Ramos (cell line): Measurements from ENCODE around the gene EEF1AKMT2.
"Not testable (repeated sequence)": the region's sequence is repeated elsewhere in the genome, so short reads cannot be mapped to it uniquely, and the experiment has no call there.

Experiments used
- in situ Hi-C: fragments of 300-500 bp; cut with MboI; formaldehyde crosslinking; loops from one replicate; pipeline ENCODE4 v1.14.3; 2022; ENCODE audit warnings: low sequenced_read_pairs; ENCODE audit not compliant: unreplicated experiment

EEF1AKMT2 gene

DNA sequence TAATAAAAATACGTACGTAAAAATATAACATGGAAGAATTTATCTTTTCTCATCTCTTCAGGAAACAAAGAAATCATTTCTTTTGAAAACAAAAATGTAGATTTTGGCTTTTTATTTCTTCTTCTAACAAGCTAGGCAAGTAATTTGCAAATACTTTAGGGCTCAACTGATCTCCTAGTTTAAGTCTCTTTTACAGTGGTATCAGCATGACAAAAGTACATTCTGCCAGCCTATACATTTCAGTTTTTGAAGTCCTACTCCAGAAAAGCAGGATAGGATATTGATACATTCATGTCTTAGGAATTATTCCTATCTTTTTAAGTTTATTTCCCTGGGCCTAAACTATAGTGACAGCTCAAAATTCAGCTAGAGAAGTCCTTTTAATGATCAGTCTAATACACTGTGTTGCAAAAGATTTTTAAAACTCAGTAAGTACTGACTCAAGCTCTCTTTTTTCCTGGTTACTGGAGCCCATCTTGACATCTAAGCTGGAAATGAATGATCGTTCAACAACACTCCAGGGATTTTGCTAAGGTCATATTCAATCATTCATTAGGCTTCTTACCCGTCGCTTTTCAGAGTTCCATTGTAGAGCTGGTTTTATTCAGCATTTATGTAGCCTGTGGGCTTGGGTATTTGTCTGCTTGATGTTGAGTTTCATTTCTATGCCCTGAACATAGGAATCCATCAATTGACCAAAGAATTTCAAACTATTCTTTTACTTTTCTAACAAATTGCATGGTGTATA is 35.4 kb downstream of the EEF1AKMT2 start:
- in situ Hi-C loops, result no loop called here

DNA sequence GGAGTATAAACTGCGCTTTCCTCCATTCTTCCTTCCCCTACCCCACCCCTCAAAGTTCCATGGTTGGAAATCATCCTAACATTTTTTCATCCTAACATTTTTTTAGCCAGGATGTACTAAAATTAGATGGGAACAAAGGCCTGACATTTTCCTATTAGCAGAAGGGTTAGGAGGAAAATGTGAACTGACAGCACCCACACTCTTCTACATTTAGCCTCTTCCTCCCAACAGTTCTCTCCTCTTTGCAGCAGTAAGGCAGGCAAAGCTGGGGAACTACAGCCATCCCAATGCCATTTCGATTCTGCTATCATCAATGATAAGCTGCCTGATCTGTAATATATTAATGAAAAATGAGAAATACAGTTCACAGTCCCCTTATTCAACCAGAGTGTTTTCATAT is 36.1 kb downstream of the EEF1AKMT2 start:
- in situ Hi-C loops, result no loop called here

DNA sequence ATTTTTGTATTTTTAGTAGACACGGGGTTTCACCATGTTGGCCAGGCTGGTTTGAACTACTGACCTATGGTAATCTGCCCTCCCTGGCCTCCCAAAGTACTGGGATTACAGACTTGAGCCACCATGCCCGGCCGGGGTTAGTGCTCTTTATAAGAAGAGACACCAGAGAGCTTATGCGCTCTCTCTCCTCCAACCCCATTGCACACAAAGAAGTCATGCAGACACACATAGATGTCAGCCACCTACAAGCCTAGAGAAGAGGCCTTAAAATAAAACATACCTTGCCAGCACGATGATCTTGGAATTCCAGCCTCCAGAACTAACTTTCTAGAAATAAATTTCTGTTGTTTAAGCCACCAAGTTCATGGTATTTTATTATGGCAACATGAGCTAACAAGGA is 37.5 kb downstream of the EEF1AKMT2 start:
- in situ Hi-C loops, result no loop called here

DNA sequence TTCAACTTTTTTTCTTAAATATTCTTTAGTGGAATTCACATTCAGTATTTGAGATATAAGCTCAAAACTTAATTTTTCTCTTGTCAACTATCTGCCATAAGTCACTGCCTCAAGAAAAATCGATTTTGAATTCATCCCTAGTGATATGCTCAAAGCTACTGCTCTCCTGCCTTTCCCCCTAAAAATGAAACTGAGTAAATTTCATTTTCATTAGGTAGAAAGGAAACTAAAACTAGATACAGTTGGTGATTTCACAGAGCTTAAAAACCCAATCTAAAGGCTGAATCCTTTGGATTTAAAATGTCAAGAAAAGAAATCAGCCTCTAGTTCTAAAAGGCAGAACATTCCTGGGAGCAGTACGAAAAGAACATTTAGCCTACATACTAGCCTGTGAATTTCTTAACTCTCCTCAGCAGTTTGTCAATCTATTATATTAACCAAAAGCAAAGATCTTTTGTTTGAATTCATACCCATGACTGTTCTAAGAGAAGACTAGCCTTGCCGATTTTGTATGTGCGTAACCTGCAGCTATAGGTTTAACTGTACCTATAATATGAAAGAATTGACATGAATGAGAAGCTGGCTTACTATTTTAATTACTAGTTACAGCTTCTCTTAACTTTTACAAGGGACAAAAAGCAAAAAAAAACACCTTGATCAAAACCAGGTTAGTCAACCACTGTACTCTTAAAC is 42.6 kb downstream of the EEF1AKMT2 start:
- in situ Hi-C loops, result no loop called here

DNA sequence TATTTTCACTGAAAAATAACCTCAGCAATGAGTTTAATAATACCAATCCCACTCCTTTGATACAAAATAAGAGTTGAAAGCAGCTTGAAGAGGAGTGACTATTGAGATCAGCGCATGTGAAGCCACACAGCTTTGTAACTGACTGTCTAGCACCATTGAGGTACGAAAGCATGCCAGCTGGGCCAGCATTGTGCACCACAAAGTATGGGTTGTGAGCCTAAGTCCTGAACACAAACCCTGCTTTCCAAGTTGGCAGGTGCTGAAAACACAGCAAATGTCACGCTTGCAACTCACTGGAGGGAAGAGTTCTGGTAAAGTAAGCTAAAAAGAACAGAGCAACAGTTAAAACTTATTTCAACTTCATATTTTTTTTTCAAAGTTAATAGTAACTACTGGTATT is 43.5 kb downstream of the EEF1AKMT2 start:
- in situ Hi-C loops, result no loop called here

DNA sequence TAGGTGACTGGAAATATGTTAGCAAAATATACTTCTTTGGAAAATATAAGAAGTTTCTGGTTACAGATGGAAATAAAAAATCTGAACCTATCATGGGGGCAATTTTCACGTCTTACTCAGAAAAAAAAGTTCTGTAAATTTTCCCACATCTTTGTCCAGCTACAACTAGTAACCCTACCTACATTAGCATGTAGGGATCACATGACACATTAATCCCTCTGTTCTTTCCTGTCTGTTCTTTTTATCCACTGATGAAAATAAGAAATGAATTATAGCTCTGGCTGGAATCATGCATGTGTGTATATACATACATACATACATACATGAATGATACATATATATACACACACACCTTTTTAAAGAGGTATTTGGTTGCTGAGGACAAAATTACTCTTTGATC is 43.9 kb downstream of the EEF1AKMT2 start:
- in situ Hi-C loops, result no loop called here

DNA sequence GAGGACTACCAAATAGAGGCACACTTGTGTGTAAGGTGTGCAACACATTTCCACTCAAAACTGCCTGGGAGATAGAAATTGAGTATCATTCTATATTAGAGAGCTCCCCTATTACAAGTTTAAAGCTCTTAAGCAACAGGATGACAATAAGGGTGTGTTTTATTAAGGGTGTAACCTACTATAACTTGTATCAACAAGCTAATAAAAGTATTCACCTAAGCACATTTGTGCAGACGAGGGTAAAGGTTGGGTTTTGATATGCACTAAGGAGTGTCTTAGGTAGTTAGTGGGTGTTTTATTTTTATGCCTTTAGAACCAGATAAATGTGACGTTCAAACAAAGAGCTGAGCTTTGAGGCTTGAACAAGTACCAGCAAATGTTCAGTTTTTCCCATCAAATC is 44.7 kb downstream of the EEF1AKMT2 start:
- in situ Hi-C loops, result no loop called here

DNA sequence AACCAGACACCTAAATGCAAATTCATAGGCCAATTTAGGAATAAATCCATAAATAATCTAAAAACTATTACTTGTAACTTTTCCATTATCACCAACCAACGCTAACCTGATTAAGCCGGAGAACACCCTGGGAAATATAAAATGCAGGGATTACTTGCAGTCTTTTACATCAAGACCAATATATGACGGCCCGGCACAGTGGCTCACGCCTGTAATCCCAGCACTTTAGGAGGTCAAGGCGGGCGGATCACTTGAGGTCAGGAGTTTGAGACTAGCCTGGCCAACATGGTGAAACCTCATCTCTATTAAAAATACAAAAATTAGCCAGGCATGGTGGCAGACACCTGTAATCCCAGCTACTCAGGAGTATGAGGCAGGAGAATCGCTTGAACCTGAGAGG is 45.2 kb downstream of the EEF1AKMT2 start:
- in situ Hi-C loops, result not testable (repeated sequence)

DNA sequence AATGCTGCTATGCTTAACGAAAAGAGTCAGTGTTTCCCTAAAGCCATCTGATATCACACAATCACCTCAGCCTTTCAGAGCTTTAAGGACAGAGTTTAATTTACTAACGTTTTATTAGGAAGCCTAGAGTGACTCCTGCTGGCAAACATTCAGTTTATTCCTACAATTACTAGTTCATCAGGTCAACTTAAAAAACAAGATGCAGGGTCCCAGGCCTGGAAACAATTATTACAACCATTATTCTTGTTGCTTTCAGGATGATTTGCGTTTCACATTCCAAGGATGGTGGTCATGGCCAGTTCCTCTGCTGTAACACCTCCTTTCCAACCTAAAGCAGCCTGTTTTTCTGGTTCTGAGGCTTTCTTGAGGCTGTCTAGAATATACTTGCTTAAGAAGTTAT is 46.0 kb downstream of the EEF1AKMT2 start:
- in situ Hi-C loops, result no loop called here

DNA sequence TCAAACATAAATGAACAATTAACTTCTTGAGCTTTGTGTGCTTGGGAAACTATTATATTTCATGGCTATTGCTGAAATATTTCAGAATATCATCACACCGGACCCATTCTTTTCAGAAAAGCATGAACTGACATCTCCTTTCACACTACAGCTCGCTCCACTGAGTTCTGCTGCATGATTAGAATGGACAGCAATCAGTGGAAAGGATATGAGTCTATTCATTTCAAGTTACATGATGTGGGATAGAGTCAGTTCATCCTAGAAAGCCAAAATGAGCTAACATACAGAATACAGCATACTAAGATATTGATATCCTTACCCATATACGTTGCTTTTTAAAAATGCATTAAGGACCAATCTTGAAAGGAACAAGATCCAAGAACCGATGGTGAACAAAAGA is 46.4 kb downstream of the EEF1AKMT2 start:
- in situ Hi-C loops, result no loop called here

DNA sequence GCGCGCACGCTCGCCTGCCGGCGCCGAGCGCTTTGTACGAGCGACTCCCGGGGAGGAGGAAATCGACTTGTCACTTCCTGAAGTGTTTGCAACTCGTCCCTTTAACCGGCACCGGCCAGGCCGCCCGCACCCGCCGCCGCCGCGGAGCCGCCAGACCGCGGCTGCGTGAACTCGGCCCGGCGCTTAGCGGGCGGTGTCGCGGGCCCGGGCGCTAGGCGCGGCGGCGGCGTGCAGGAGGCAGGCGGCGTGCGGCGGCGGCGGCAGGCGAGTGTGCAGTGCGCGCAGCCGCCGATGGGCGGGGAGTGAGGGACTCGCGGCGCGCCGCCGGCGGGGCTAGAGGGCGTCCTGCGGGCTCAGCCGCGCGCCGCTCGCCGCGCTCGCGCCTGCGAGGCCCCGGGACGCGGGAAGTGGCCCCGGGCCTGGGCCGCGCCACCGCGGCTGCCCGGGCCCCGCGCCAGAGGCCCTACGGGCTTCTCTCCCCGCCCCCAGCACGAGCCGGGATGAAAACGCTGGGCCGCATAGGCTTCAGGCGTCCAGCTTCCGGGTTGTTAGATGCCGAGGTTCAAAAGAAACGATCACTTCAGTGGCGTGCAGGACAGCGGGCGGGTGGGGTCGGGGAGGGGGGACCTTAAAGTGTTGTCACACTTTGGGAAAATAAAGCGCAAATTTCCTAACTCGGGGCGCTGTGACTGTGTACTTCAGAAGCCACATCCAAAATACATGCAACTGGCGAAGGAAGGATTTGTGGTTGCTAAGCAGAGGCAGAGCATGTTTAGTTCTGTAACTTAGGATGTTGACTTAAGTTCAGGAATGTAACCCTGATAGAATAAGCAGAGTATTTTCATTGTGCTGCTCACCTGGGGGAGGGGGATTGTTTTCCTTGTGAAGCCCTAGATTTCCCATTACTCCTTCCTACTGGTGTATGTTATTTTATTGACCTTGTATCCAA is 47.3 kb downstream of the EEF1AKMT2 start, which contains the start of gene FAM53B:
Gene FAM53B (minus strand): TSS at position 277 of the 949 bp plus-strand sequence. CDS start 37,665 bp downstream, outside the sequence.
- in situ Hi-C loops, result loop anchor here (5.0 kb wide), 1 partner anchor 207 kb away; no protein-coding TSS in a partner anchor

DNA sequence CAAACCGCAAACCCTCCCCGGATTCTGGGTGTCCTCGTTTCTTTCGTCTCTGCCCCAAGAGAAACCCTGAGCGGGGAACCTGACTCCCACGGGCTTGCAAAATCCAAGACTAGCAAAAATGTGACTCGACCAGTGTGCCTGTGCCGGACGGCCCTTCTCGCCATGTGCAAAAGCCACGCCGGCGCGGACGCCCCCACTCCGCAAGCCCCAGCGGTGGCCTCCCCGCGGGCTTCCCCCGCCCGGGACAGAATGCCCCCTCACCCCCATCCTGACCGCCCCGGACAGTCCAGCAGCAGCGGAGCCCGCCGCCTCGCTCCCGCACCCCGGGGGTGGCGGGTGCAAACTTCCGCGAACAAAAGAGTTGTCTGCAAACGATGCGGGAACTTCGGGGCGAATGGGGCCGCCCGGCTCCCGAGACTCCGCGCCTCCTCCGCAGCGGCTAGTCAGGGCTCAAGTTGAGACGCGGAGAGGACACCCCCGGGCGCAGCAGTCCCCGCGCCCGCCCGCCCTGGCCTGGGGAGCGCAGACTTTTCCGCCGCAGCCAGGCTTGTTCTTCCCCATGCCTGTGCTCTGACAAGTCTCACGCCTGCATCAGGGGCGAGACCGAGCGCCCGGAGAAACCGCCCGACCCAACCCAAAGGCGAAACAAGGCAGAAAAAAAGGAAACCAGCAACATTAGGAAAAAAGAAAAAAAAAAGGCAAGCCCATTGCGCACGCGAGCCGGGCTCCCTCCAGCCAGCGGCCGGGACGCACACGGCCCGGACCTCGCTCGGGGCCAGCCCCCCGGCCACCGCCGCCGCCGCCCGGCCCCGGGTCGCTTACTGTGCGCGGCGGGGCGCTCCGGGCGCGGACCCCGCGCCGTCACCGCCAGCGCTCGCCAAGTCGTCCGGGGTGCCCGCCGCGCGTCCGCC is 48.2 kb downstream of the EEF1AKMT2 start:
- in situ Hi-C loops, result loop anchor here (5.0 kb wide), 1 partner anchor 206 kb away; no protein-coding TSS in a partner anchor

DNA sequence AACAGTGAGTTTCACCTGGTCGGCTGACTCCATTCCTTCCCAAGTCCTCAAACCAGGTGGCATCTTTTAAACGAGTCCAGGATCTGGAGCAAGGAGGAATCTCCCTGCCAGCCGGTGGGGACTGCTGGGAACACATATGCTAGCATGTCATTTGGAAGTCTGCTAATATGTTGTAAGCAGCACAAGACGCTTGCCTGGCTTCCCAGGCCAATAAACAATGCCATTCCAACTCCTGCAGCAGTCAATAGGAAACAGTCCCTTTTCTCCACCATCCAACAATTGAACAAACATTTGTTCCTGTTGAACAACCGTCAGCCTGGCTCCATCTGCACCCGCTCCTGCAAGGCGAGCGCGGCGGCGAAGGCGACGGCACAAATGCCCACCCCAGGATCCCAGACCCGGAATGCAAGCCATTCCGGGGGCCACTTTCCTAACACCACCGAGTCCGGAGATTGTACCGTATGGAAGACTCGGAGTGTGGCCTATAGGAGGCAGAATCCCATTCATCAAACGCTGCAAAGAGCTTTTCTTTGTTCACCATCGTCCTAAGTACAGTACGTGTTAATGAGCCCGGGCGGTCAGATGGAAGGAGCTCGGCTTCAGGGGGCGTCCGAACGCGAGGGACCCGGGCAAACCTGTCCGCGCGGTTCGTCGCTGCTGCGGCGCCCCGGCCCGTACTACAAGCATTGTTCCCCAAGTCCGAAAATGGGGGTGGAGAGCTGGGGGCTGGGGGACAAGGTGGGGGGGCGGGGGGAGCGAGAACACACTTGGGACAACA is 49.1 kb downstream of the EEF1AKMT2 start:
- in situ Hi-C loops, result loop anchor here (5.0 kb wide), 1 partner anchor 205 kb away; no protein-coding TSS in a partner anchor

DNA sequence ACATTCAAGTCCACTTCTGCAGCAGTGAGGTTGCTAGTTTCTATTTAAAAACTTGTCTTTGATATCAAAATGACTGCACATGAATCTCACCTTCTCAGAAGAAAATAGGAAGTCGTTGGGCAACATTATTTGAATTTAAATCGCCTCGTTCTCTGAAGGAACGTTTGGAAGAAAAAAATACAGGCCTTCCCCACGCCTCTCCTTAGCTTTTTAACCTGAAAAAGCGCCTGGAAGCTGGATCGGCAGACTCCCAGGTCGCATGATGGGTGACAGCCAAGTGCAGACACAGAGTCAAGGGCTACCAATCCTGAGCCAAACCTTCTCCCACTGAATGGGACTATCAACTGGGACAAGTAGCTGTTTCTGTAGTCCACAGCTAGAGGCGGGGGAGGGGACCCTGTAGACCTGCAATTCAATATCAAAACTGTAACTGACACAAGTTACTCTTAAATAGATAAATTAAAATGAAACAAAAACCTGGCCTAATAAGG is 49.7 kb downstream of the EEF1AKMT2 start:
- in situ Hi-C loops, result loop anchor here (5.0 kb wide), 1 partner anchor 205 kb away; no protein-coding TSS in a partner anchor

DNA sequence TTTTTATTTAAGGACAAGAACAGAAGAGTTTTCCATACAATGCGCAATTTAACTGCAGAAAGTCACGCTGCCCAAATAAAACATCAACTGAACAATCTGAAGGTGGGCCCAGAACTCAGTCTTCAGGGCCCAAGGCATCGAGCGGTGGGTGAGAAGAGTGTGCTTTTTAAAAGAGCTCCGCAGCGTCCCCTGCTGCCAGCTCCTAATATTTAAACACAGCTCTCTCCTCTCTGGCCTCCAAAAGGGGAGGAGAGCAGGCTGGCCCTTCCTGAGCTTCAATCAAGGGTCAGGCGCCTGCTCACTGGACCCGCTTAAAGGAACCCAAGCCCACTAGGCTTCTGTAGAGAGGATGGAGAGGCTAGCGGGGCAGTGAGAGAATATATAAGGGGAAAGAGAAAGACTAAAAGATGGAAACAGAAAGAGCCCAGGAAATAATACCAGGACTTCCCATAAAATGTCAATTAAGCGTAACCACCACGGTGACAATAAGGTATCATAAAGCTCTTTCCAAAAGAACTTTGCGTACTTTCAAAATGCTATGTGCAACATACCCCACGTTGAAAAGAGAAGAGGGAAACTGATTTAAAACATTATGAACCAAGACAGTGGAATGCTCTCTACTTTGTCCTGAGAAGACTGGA is 50.3 kb downstream of the EEF1AKMT2 start:
- in situ Hi-C loops, result loop anchor here (5.0 kb wide), 1 partner anchor 204 kb away; no protein-coding TSS in a partner anchor

DNA sequence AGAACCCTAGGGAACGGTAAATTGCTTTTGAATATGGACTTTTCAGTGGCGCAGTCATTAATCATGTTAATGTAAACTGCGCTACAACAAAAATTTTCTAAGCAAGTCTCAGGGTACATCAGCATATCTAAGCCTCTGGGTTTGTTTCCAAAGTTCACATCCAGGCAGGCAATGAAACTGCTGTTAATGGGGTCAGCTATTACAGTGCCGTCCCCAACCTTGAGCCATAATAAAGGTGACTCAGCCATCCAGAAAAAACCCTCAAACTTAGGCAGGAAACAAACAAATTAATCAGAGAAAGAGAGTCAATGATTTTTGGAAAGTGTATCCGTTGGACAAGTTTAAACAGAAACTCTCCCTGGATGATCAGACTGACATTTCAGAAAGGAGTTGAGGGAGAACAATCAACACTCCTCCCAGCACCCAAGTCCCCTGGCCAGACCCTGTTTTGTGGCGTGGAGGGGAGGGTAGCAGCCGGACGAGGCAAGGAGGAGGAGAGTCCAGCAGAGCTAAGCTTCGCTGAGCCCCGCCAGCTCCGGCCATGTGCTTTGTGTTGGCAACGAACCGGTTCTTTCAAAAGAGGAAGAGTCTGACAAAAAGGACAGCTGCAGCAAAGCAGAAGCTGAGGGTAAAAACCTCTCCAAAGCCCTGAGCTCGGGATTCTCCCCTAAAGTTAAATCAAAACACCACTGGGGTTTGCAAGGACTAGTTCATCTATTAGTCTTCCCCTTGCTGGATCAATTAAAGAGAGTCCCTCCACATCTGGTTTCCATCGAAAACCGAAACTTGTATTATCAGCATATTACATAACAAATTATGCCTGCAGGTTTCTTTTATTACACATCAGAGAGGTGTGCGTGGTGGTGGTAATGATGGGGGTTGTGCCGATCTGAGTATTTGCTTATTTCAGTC is 51.1 kb downstream of the EEF1AKMT2 start:
- in situ Hi-C loops, result loop anchor here (5.0 kb wide), 1 partner anchor 203 kb away; no protein-coding TSS in a partner anchor

DNA sequence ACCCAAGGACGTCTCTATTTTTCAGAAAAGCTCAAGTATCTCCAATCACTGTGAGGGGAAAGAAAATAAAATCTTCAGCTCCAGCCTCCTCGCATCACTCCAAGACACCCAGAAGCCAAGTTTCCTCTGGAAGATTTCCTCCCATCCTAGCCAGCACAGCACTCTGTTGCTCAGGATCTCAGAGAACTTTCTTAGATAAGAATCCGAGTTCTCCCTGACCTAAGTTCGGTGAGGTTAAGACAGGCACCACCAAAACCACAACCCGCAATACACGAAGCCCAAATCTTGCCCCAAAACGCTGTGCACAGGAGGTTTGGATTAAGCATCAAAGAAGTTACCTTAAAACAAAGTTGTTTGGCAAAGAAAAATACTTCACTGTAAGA is 51.7 kb downstream of the EEF1AKMT2 start:
- in situ Hi-C loops, result loop anchor here (5.0 kb wide), 1 partner anchor 203 kb away; no protein-coding TSS in a partner anchor
